Measurements from ENCODE around the gene ELOVL5. TPM values are rescaled to one million over a fixed set of nuclear protein-coding genes. Genes with fewer than 3 reads are reported as not detected.
A peak's percentile ranks its signal among the peaks of the same experiment; 100 is the strongest.

The ELOVL5 gene
- total and polyA plus RNA-seq, 2 donors (not counting 1 experiment from before 2014, with no cell fraction given), result 128 to 144 TPM

- no peak for TF ChIP-seq EZH2 (IDR thresholded peaks at IDR 0.05; ENCODE audit: borderline replicate concordance, insufficient read depth, low read depth, low read length, poor library complexity, severe bottlenecking)
- no peak for TF ChIP-seq CTCF (IDR thresholded peaks at IDR 0.05)
- DNase-seq, result peak; percentile 54
- intact Hi-C loops (cut with micrococcal nuclease), result loop anchor here (1.0 kb wide), 5 partner anchors 13 to 176 kb away; no protein-coding TSS in a partner anchor
These were observed 804 bp downstream of the ELOVL5 start for GRCh38 chr6:53347921-53348370.

More at GRCh38 chr6:53347921-53348370, 804 bp downstream of the ELOVL5 start:
- H3K9me3 ChIP-seq (ENCODE audit: control extremely low read depth in 1 of 3, control insufficient read depth in 2 of 3, insufficient read depth in 1 of 3, low read length in 2 of 3), result no peaks in the 10 kb centered on the region
- ATAC-seq (ENCODE audit: low read depth), result peak; percentile 11
- no peaks in the 10 kb centered on the region for H3K9me3 Mint-ChIP-seq (ENCODE audit: insufficient read depth)
- 0% methylated on average over 38 of the region's 38 CpGs for WGBS (ENCODE audit: insufficient coverage)
- peaks cover 66% of the 10 kb centered on the region for H3K4me1 Mint-ChIP-seq
- H3K4me3 ChIP-seq (ENCODE audit: control extremely low read depth in 1 of 5, extremely low read depth in 1 of 5, insufficient read depth in 1 of 5, low read depth in 2 of 5, low read length in 4 of 5), result peak overlapping the region; percentile 65 to 97 (median 86)
- H3K27ac ChIP-seq (ENCODE audit: low read length in 2 of 2), result peak overlapping the region; percentile 84 to 91
- ChIA-PET CTCF (interaction anchor here (0.6 to 7.3 kb wide), 15 partner anchors 11 to 175 kb away, joined by 3 to 40 read pairs (median 4); no protein-coding TSS in a partner anchor), POLR2A (interaction anchor here (0.5 to 3.4 kb wide), 11 partner anchors 10 to 178 kb away, joined by 3 to 36 read pairs (median 4); no protein-coding TSS in a partner anchor)
- peak overlapping the region; percentile 99 for H3K27ac Mint-ChIP-seq
- peak overlapping the region; percentile 72 for H2AFZ ChIP-seq (ENCODE audit: insufficient read depth, low read depth, low read length, poor library complexity, severe bottlenecking)
- H3K4me2 ChIP-seq (replicated peaks; ENCODE audit: low read depth, low read length, poor library complexity, severe bottlenecking), result peak overlapping the region; percentile 78
- H3K27me3 Mint-ChIP-seq, result no peaks in the 10 kb centered on the region
- peaks cover 87% of the 10 kb centered on the region for H3K79me2 ChIP-seq (ENCODE audit: control insufficient read depth, insufficient read depth, low read length)
- H3K27me3 ChIP-seq (replicated peaks in 1 of 4; ENCODE audit: control extremely low read depth in 1 of 4, control insufficient read depth in 3 of 4, insufficient read depth in 4 of 4, low read length in 3 of 4), result no peaks in the 10 kb centered on the region
- H3K4me3 Mint-ChIP-seq, result peak overlapping the region; percentile 94
- peaks cover 2 to 22% of the 10 kb centered on the region in 2 experiments for H3K36me3 ChIP-seq (replicated peaks in 1 of 2; ENCODE audit: control extremely low read depth in 1 of 2, control insufficient read depth in 1 of 2, extremely low read depth in 1 of 2, insufficient read depth in 2 of 2, low read length in 1 of 2)
- peak overlapping the region; percentile 82 for H3K9ac ChIP-seq (ENCODE audit: low read length)
- H4K20me1 ChIP-seq (ENCODE audit: control insufficient read depth, insufficient read depth, low read length, poor library complexity, severe bottlenecking), result peaks cover 52% of the 10 kb centered on the region
- peaks cover 41 to 42% of the 10 kb centered on the region in 2 donors for H3K4me1 ChIP-seq (ENCODE audit: control insufficient read depth in 2 of 2, insufficient read depth in 2 of 2, low read length in 2 of 2)
